Measurements from ENCODE around the gene CCDC158. TPM values are rescaled to one million over a fixed set of nuclear protein-coding genes. Genes with fewer than 3 reads are reported as not detected.
A peak's percentile ranks its signal among the peaks of the same experiment; 100 is the strongest.
"Not testable (repeated sequence)": the region's sequence is repeated elsewhere in the genome, so short reads cannot be mapped to it uniquely, and the experiment has no call there.

The CCDC158 gene
- total RNA-seq, 3 donors from 2014 or later (not counting 1 experiment from before 2014, with no cell fraction given), result not detected

DNA sequence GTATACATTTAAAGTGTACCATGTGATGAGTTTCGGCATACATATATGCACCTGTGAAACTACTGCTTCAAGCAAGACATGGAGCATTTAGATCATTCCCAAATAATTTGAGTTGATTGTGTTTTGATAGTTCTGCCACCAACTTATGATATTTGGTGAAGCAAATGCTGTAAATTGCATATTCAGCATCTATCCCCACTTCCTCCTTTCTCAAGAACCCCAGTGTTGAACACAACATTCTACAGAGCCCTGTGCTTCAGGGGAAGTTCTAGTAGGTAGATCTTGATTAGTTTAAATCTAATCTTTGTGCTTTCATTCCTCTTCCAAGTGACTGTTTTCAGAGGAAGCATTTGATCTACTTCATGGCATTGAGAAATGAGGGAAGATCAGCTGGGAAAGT, 8.7 kb upstream of the CCDC158 start:
- H3K9me3 Mint-ChIP-seq, result no peaks in the 10 kb centered on the region
- H3K27me3 Mint-ChIP-seq (ENCODE audit: low read depth in 2 of 2), result peaks cover 3 to 20% of the 10 kb centered on the region in 2 donors
- Histone ChIP-seq H3K36me3 (ENCODE audit: control insufficient read depth, insufficient read depth, low read length) (no peaks in the 10 kb centered on the region), H3K27me3 (ENCODE audit: control insufficient read depth, insufficient read depth, low read length) (no peaks in the 10 kb centered on the region), H3K4me3 (ENCODE audit: low read length) (no peak overlapping the region), H3K4me1 (ENCODE audit: control insufficient read depth, insufficient read depth, low read length) (no peaks in the 10 kb centered on the region), H3K27ac (ENCODE audit: low read length) (no peak overlapping the region), H3K9me3 (ENCODE audit: control insufficient read depth, insufficient read depth, low read length) (no peaks in the 10 kb centered on the region)
- H3K36me3 Mint-ChIP-seq, result no peaks in the 10 kb centered on the region
- intact Hi-C loops (cut with micrococcal nuclease), result loop anchor here (1.0 to 5.0 kb wide), 3 partner anchors 76 to 613 kb away; no protein-coding TSS in a partner anchor
- TF ChIP-seq, protein P1, sequence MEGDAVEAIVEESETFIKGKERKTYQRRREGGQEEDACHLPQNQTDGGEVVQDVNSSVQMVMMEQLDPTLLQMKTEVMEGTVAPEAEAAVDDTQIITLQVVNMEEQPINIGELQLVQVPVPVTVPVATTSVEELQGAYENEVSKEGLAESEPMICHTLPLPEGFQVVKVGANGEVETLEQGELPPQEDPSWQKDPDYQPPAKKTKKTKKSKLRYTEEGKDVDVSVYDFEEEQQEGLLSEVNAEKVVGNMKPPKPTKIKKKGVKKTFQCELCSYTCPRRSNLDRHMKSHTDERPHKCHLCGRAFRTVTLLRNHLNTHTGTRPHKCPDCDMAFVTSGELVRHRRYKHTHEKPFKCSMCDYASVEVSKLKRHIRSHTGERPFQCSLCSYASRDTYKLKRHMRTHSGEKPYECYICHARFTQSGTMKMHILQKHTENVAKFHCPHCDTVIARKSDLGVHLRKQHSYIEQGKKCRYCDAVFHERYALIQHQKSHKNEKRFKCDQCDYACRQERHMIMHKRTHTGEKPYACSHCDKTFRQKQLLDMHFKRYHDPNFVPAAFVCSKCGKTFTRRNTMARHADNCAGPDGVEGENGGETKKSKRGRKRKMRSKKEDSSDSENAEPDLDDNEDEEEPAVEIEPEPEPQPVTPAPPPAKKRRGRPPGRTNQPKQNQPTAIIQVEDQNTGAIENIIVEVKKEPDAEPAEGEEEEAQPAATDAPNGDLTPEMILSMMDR (IDR thresholded peaks at IDR 0.05), result no peak
- H3K27ac Mint-ChIP-seq, result no peak overlapping the region
- ATAC-seq (no peak), DNase-seq (no peak)
- 100% methylated on average over 1 of the region's 1 CpG for WGBS (ENCODE audit: insufficient coverage)
- no peaks in the 10 kb centered on the region for H3K4me1 Mint-ChIP-seq
- H3K4me3 Mint-ChIP-seq, result no peak overlapping the region

DNA sequence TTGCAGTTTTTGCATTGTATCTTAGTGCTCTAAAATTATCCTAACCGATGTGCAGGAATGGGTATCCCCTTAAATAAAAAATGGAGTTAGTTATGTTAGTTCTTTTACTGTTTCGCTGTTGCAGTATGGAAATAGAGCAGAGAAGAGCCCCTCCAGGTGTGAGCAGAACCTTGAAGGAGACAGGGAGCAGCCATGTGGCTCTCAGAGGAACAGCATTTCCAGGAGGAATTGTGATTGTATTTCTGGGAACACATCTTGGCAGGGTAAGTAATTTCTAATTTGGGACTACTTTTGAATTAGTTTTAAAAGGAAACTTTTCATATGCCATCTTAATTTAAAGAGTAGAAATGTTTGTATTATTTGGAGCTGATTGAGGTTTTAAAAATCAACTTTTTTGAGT, 5.3 kb upstream of the CCDC158 start:
- WGBS (ENCODE audit: insufficient coverage), result 83% methylated on average over 2 of the region's 2 CpGs
- H3K36me3 Mint-ChIP-seq, result no peaks in the 10 kb centered on the region

DNA sequence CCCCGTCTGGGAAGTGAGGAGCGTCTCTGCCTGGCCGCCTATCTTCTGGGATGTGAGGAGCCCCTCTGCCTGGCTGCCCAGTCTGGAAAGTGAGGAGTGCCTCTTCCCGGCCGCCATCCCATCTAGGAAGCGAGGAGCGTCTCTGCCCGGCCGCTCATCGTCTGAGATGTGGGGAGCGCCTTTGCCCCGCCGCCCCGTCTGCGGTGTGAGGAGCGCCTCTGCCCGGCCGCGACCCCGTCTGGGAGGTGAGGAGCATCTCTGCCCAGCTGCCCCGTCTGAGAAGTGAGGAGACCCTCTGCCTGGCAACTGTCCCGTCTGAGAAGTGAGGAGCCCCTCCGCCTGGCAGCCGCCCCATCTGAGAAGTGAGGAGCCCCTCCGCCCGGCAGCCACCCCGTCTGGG, 2.2 kb upstream of the CCDC158 start:
- H3K27ac Mint-ChIP-seq; intact Hi-C loops (cut with micrococcal nuclease): not testable (repeated sequence)

More for the DNA sequence above, 5.3 kb upstream of the CCDC158 start:
- no peaks in the 10 kb centered on the region for H3K9me3 ChIP-seq (ENCODE audit: control insufficient read depth, insufficient read depth, low read length)
- no peak overlapping the region for H3K4me3 ChIP-seq (ENCODE audit: low read length)
- H3K9me3 Mint-ChIP-seq, result no peaks in the 10 kb centered on the region
- TF ChIP-seq, protein P1 (IDR thresholded peaks at IDR 0.05), result no peak
- peaks cover 0 to 6% of the 10 kb centered on the region in 2 donors for H3K4me1 Mint-ChIP-seq
- intact Hi-C loops (cut with micrococcal nuclease), result no loop called here
- H3K27ac Mint-ChIP-seq, result no peak overlapping the region
- peaks cover 3 to 26% of the 10 kb centered on the region in 2 donors for H3K27me3 Mint-ChIP-seq (ENCODE audit: low read depth in 2 of 2)
- ATAC-seq (no peak), DNase-seq (no peak)
- H3K4me1 ChIP-seq (ENCODE audit: control insufficient read depth, insufficient read depth, low read length), result peaks cover 2% of the 10 kb centered on the region
- H3K27ac ChIP-seq (ENCODE audit: low read length), result no peak overlapping the region
- no peaks in the 10 kb centered on the region for H3K36me3 ChIP-seq (ENCODE audit: control insufficient read depth, insufficient read depth, low read length)
- H3K27me3 ChIP-seq (ENCODE audit: control insufficient read depth, insufficient read depth, low read length), result no peaks in the 10 kb centered on the region
- no peak overlapping the region for H3K4me3 Mint-ChIP-seq

DNA sequence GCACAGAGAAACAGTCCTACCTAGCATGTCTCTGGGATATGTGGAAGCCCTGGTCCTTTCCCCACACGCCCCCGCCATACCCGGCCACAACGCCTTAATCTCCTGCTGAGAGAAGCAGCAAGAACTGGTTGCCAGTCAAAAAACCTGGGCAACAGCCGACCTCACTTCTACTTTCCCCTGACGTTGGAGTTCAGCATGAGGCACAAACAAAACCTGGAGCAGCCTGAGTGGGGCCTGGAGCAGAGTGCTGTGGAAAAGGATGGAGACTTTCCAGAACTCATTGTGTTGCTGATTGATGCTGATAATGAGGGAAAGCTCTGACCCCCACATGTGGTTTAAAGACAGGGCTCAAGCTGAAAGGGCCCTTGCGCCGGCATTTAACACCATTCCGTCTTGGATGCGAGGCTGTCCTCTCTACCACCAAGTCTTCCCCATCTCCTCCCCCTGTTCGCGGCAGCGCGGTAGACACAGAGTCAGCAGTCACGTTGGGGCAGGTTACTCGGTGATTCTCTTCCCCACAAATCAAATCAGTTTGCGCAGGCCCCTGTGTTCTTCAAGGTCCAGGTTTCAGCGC, 666 bp downstream of the CCDC158 start:
- peaks cover 3% of the 10 kb centered on the region for H3K4me1 ChIP-seq (ENCODE audit: control insufficient read depth, insufficient read depth, low read length)
- no peak overlapping the region for H3K4me3 ChIP-seq (ENCODE audit: low read length)
- 81% methylated on average over 18 of the region's 18 CpGs for WGBS (ENCODE audit: insufficient coverage)
- TF ChIP-seq, protein P1 (IDR thresholded peaks at IDR 0.05), result no peak
- H3K9me3 ChIP-seq (ENCODE audit: control insufficient read depth, insufficient read depth, low read length), result no peaks in the 10 kb centered on the region
- H3K36me3 ChIP-seq (ENCODE audit: control insufficient read depth, insufficient read depth, low read length), result no peaks in the 10 kb centered on the region
- intact Hi-C loops (cut with micrococcal nuclease), result no loop called here
- no peaks in the 10 kb centered on the region for H3K27me3 ChIP-seq (ENCODE audit: control insufficient read depth, insufficient read depth, low read length)
- ATAC-seq (no peak), DNase-seq (no peak)
- no peak overlapping the region for H3K27ac ChIP-seq (ENCODE audit: low read length)
- no peaks in the 10 kb centered on the region for H3K36me3 Mint-ChIP-seq
- H3K4me3 Mint-ChIP-seq, result peak overlapping the region; percentile 81
- H3K27ac Mint-ChIP-seq, result no peak overlapping the region
- H3K27me3 Mint-ChIP-seq (ENCODE audit: low read depth in 2 of 2), result peaks cover 6 to 15% of the 10 kb centered on the region in 2 donors
- H3K9me3 Mint-ChIP-seq, result no peaks in the 10 kb centered on the region
- H3K4me1 Mint-ChIP-seq, result peaks cover 5 to 11% of the 10 kb centered on the region in 2 donors

More for the DNA sequence above, 2.2 kb upstream of the CCDC158 start:
- peaks cover 6 to 26% of the 10 kb centered on the region in 2 donors for H3K27me3 Mint-ChIP-seq (ENCODE audit: low read depth in 2 of 2)
- not testable (repeated sequence) for H3K4me3 ChIP-seq (ENCODE audit: low read length); H3K27ac ChIP-seq (ENCODE audit: low read length); H3K36me3 ChIP-seq (ENCODE audit: control insufficient read depth, insufficient read depth, low read length); DNase-seq; H3K4me3 Mint-ChIP-seq; H3K9me3 ChIP-seq (ENCODE audit: control insufficient read depth, insufficient read depth, low read length); ATAC-seq; H3K36me3 Mint-ChIP-seq; H3K9me3 Mint-ChIP-seq; H3K4me1 ChIP-seq (ENCODE audit: control insufficient read depth, insufficient read depth, low read length); H3K27me3 ChIP-seq (ENCODE audit: control insufficient read depth, insufficient read depth, low read length)
- H3K4me1 Mint-ChIP-seq, result peaks cover 5 to 11% of the 10 kb centered on the region in 2 donors
- 97% methylated on average over 22 of the region's 27 CpGs for WGBS (ENCODE audit: insufficient coverage)

Measured in natural killer cell (primary cell).